Activated T-cell treated with anti-CD3 and anti-CD28 coated beads for 48 hours (primary cell): ENCODE data around the gene GMCL2.

Source experiments
- DNase-seq: peaks from one replicate; pipeline ENCODE4 v3.0.0-alpha.2; 2020; ENCODE audit warnings: low read depth

Gene GMCL2

GRCh38 chr5:178143246-178143645 lies 43.9 kb downstream of the GMCL2 start:
- DNase-seq: no peak

GRCh38 chr5:178142642-178143041 lies 44.5 kb downstream of the GMCL2 start:
- DNase-seq: no peak

- DNase-seq: no peak
These were observed 45.6 kb downstream of the GMCL2 start for GRCh38 chr5:178141550-178141949.

GRCh38 chr5:178137991-178138390 lies 49.2 kb downstream of the GMCL2 start:
- DNase-seq: no peak

- no peak for DNase-seq
These were observed 50.2 kb downstream of the GMCL2 start for GRCh38 chr5:178136990-178137389.
